B cell (primary cell): Measurements from ENCODE around the gene RAP1GAP. TPM values are rescaled to one million over a fixed set of nuclear protein-coding genes. Genes with fewer than 3 reads are reported as not detected.
A peak's percentile ranks its signal among the peaks of the same experiment; 100 is the strongest.

Experiments
- ATAC-seq: fragments of 200-7000 bp; cut with Tn5 transposase; one replicate; pipeline ENCODE4 v1.10.0; 2021; ENCODE audit warnings: low read depth, mild to moderate bottlenecking, moderate number of reproducible peaks, moderate library complexity
- CTCF ChIA-PET: fragments of 350-600 bp; sonication (Branson Sonifier 250); formaldehyde crosslinking; loops from one replicate; lab custom pipeline; 2021; ENCODE audit warnings: antibody characterized with exemption, inconsistent platforms; lab: Charles Lee
- POLR2A ChIA-PET: fragments of 350-600 bp; sonication (Branson Sonifier 250); formaldehyde crosslinking; loops from one replicate; lab custom pipeline; 2021; ENCODE audit warnings: antibody characterized with exemption; lab: Charles Lee
- DNase-seq: peaks from one replicate; pipeline ENCODE4 v3.0.0; 2013
- H2AFZ ChIP-seq: 2 replicates; pipeline ENCODE4 v1.6.1; 2012; ENCODE audit warnings: mild to moderate bottlenecking, low read depth, low read length; ENCODE audit not compliant: insufficient read depth, poor library complexity, severe bottlenecking
- H3K27ac ChIP-seq, 2 donors: 1 replicate in 1 of 2; 2 replicates in 1 of 2; pipeline ENCODE4 v1.5.1; 2012 to 2013; ENCODE audit warnings: low read length in 2 of 2, mild to moderate bottlenecking in 2 of 2, moderate library complexity in 1 of 2
- H3K27me3 ChIP-seq, 4 experiments: fragments of 200-600 bp in 1 of 4; sonication (generic) in 1 of 4; replicated peaks in 1 of 4; 1 replicate in 2 of 4; 2 replicates in 2 of 4; pipeline versions ENCODE4 v1.6.1 to v1.7.0; 2013 to 2016; ENCODE audit warnings: low read length in 3 of 4, mild to moderate bottlenecking in 2 of 4, mixed read lengths in 1 of 4, moderate library complexity in 1 of 4; ENCODE audit not compliant: insufficient read depth in 4 of 4, control insufficient read depth in 3 of 4; ENCODE audit errors: control extremely low read depth in 1 of 4
- H3K36me3 ChIP-seq, 2 experiments: replicated peaks in 1 of 2; 1 replicate in 1 of 2; 2 replicates in 1 of 2; pipeline versions ENCODE4 v1.6.1 to v1.7.1; 2013; ENCODE audit warnings: low read length in 1 of 2; ENCODE audit not compliant: insufficient read depth in 2 of 2, control insufficient read depth in 1 of 2; ENCODE audit errors: control extremely low read depth in 1 of 2, extremely low read depth in 1 of 2
- H3K4me1 ChIP-seq, 2 donors: fragments of 200-600 bp in 1 of 2; sonication (generic) in 1 of 2; 1 replicate in 1 of 2; 2 replicates in 1 of 2; pipeline versions ENCODE4 v1.5.1 to v1.6.1; 2013 to 2017; ENCODE audit warnings: low read length in 2 of 2; ENCODE audit not compliant: control insufficient read depth in 2 of 2, insufficient read depth in 2 of 2
- H3K4me2 ChIP-seq: replicated peaks from 2 replicates; pipeline ENCODE3; 2012; ENCODE audit warnings: mild to moderate bottlenecking, low read depth, low read length; ENCODE audit not compliant: poor library complexity, severe bottlenecking
- H3K4me3 ChIP-seq, 5 experiments: fragments of 200-600 bp in 1 of 5; sonication (generic) in 1 of 5; 1 replicate in 3 of 5; 2 replicates in 2 of 5; pipeline versions ENCODE4 v1.5.1 to v1.7.0; 2011 to 2016; ENCODE audit warnings: low read length in 4 of 5, mild to moderate bottlenecking in 4 of 5, low read depth in 2 of 5, control low read depth in 1 of 5, moderate library complexity in 1 of 5; ENCODE audit not compliant: insufficient read depth in 1 of 5; ENCODE audit errors: control extremely low read depth in 1 of 5, extremely low read depth in 1 of 5
- H3K79me2 ChIP-seq: fragments of 200-600 bp; sonication (generic); one replicate; pipeline ENCODE4 v1.6.0; 2016; ENCODE audit warnings: low read length; ENCODE audit not compliant: control insufficient read depth, insufficient read depth
- H3K9ac ChIP-seq: fragments of 200-600 bp; sonication (generic); 2 replicates; pipeline ENCODE4 v1.6.1; 2017; ENCODE audit warnings: mild to moderate bottlenecking, low read length, moderate library complexity
- H3K9me3 ChIP-seq, 3 donors: one replicate each; pipeline versions ENCODE4 v1.6.1 to v1.7.1; 2013; ENCODE audit warnings: low read length in 2 of 3; ENCODE audit not compliant: control insufficient read depth in 2 of 3, insufficient read depth in 1 of 3; ENCODE audit errors: control extremely low read depth in 1 of 3
- H4K20me1 ChIP-seq: 2 replicates; pipeline ENCODE4 v1.6.0; 2012; ENCODE audit warnings: mild to moderate bottlenecking, low read length; ENCODE audit not compliant: insufficient read depth, control insufficient read depth, poor library complexity, severe bottlenecking
- H3K27ac Mint-ChIP-seq: one replicate; pipeline ENCODE4 v1.8.0; 2021; ENCODE audit warnings: mixed read lengths
- H3K27me3 Mint-ChIP-seq: one replicate; pipeline ENCODE4 v1.8.0; 2021; ENCODE audit warnings: mixed read lengths
- H3K4me1 Mint-ChIP-seq: one replicate; pipeline ENCODE4 v1.8.0; 2021; ENCODE audit warnings: mixed read lengths
- H3K4me3 Mint-ChIP-seq: one replicate; pipeline ENCODE4 v1.8.0; 2021; ENCODE audit warnings: mixed read lengths
- H3K9me3 Mint-ChIP-seq: one replicate; pipeline ENCODE4 v1.8.0; 2022; ENCODE audit warnings: mixed read lengths; ENCODE audit not compliant: insufficient read depth
- CTCF ChIP-seq: fragments of 200-600 bp; IDR thresholded peaks from one replicate; pipeline ENCODE4 v1.8.0; 2022; ENCODE audit warnings: antibody characterized with exemption, mild to moderate bottlenecking
- EZH2 ChIP-seq: IDR thresholded peaks from 2 replicates; pipeline ENCODE4 v1.6.1; 2012; ENCODE audit warnings: borderline replicate concordance, low read depth, mild to moderate bottlenecking, moderate library complexity, low read length; ENCODE audit not compliant: insufficient read depth, poor library complexity, severe bottlenecking
- WGBS: methylation state at CpG from one replicate; pipeline ENCODE4 v1.1.5; 2013; ENCODE audit warnings: missing lambda C conversion rate; ENCODE audit not compliant: insufficient coverage; 5-methylcytosine and 5-hydroxymethylcytosine counted together
- intact Hi-C: fragments of 100-400 bp; cut with micrococcal nuclease; formaldehyde crosslinking; loops from one replicate; pipeline ENCODE4 v1.10.0; 2022
- polyA plus RNA-seq: library from polyadenylated mRNA; depleted of rRNA; stranded (reverse); fragments of >200 nt; gene quantifications from 2 replicates; pipeline ENCODE4 v1.2.3, GENCODE V29; 2012
- total RNA-seq, 2 donors: library from RNA; stranded (reverse); fragments of 120-200 nt in 1 of 2; gene quantifications; 1 replicate in 1 of 2; 2 replicates in 1 of 2; pipeline versions ENCODE4 v1.2.3 to v1.2.4, GENCODE V29; 2013 to 2022

Gene RAP1GAP
- total and polyA plus RNA-seq, 2 donors (not counting 1 experiment from before 2014, with no cell fraction given) = 0.07 to 0.09 TPM

GRCh38 chr1:21707891-21708290, 38.7 kb upstream of the RAP1GAP start:
- 96% methylated on average over 4 of the region's 4 CpGs for WGBS
- no peaks in the 10 kb centered on the region for H3K27me3 Mint-ChIP-seq
- intact Hi-C loops = loop anchor here (2.0 kb wide), 1 partner anchor 75 kb away; the partner anchor contains the start of gene USP48
- ChIA-PET CTCF (interaction anchor here (1.6 kb wide), 1 partner anchor 75 kb away, joined by 5 read pairs; the partner anchor contains the start of gene USP48), POLR2A (no interaction called here)
- TF ChIP-seq EZH2 = no peak
- no peak overlapping the region for H3K9ac ChIP-seq
- H2AFZ ChIP-seq = no peak overlapping the region
- no peaks in the 10 kb centered on the region for H4K20me1 ChIP-seq
- no peak overlapping the region for H3K4me2 ChIP-seq
- no peak overlapping the region for H3K4me3 ChIP-seq
- H3K27ac Mint-ChIP-seq = no peak overlapping the region
- H3K9me3 Mint-ChIP-seq = no peaks in the 10 kb centered on the region
- no peaks in the 10 kb centered on the region for H3K79me2 ChIP-seq
- H3K4me3 Mint-ChIP-seq = no peak overlapping the region
- H3K4me1 ChIP-seq = peaks cover 0 to 4% of the 10 kb centered on the region in 2 donors
- no peaks in the 10 kb centered on the region for H3K27me3 ChIP-seq
- ATAC-seq = no peak
- H3K4me1 Mint-ChIP-seq = peaks cover 11% of the 10 kb centered on the region
- no peaks in the 10 kb centered on the region for H3K9me3 ChIP-seq
- no peak overlapping the region for H3K27ac ChIP-seq
- peaks cover 10 to 53% of the 10 kb centered on the region in 2 experiments for H3K36me3 ChIP-seq
- DNase-seq = no peak

GRCh38 chr1:21707086-21707840, 38.1 kb upstream of the RAP1GAP start:
- Mint-ChIP-seq H3K9me3 (no peaks in the 10 kb centered on the region), H3K4me3 (no peak overlapping the region), H3K27ac (peak overlapping the region; percentile 26), H3K4me1 (peaks cover 11% of the 10 kb centered on the region), H3K27me3 (no peaks in the 10 kb centered on the region)
- Histone ChIP-seq H3K4me3 (no peak overlapping the region), H3K27me3 (no peaks in the 10 kb centered on the region), H3K4me2 (no peak overlapping the region), H4K20me1 (no peaks in the 10 kb centered on the region), H3K4me1 (peaks cover 0 to 4% of the 10 kb centered on the region in 2 donors), H3K79me2 (no peaks in the 10 kb centered on the region), H3K27ac (no peak overlapping the region), H3K9ac (no peak overlapping the region), H2AFZ (no peak overlapping the region), H3K9me3 (no peaks in the 10 kb centered on the region), H3K36me3 (peaks cover 10 to 59% of the 10 kb centered on the region in 2 experiments)
- intact Hi-C loops = loop anchor here (2.0 kb wide), 1 partner anchor 76 kb away; the partner anchor contains the start of gene USP48
- TF ChIP-seq CTCF (no peak), EZH2 (no peak)
- ChIA-PET POLR2A (no interaction called here), CTCF (interaction anchor here (1.6 kb wide), 1 partner anchor 75 kb away, joined by 5 read pairs; the partner anchor contains the start of gene USP48)
- 73% methylated on average over 3 of the region's 5 CpGs for whole genome bisulfite sequencing
- no peak for ATAC-seq
- DNase-seq = no peak
